SHP77 (cell line): ENCODE results near the gene ATP2B2.
A peak's percentile ranks its signal among the peaks of the same experiment; 100 is the strongest.

Source experiments
- DNase-seq, 2 experiments: peaks; one replicate each; lab custom pipeline; 2025; lab: John Stamatoyannopoulos, UW

ATP2B2 gene

DNA sequence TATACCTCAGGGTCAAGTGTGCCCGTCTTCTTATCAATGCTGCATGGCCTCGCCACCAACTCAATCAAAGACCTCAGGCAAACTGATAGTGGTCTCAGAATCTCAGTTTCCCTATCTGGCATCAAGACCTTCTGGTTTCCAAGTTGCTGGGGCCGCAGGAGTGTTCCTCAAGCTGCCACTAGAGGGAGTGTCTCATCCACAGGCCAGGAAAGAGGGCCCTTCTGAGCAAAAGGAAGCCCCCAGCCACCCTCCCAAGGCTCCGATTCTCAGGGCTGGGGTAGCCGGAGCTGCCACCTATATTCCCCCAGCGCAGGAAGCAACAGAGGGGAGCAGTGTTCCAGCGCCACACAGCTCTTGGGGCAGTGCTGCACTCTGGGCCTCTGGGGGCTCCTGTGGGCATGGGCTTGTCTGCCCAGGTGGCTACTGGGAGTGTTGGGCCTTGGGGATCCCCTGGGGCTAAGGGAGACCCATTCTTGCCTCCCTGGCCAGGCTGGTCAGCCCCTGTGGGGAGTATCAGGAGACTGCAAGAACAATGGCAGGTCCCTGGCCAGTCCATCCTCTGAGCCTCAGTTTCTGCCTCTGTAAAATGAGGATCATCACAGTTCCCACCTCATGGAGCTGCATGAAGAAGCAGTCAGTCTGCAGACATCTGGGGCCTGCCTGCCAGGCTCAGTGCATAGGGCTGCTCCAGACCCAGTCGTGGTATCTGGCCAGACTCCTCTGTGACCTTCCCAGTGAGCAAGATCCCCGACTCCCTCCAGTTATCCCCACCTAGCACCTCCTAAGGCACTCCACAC is 161.0 kb downstream of the ATP2B2 start:
- peak in 1 of 2 experiments; percentile 23 for DNase-seq

DNA sequence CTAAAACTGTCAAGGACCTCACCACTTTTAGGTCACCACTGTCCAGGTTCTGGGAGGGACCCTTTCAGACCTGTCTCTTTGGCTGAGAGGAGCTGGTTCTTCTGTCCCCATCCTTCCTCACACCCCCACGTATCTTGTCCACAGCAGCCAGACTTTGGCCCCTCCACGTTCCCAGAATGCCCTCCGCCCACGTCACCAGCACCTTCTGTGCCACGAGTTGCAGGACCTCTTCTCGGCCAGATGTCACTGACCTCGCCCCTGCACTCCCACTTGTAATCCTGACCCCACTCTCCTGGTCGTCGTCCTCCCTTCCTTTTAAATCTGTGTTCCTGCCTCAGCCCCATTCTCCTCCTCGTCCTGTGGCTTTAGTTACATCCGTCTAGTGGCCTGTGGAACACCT is 161.9 kb downstream of the ATP2B2 start:
- DNase-seq = no peak

DNA sequence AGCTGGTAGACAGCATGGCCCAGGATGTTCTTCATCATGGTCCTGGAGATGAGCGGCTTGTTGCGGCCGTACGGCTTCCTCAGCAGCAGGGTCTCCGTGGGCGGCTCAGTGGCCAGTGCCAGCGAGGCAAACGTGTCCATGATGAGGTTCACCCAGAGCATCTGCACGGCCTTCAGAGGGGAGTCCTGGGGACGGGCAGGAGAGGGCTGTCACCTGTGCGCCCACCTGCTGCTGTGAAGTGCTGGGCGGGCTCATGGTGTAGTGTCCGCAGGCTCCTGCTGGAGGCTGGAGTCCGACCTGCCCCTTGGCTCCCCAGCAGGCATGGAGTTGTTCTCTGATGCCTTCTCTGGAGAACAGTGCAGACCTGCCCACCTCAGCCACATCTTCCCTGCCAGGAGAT is 162.6 kb downstream of the ATP2B2 start:
- no peak for DNase-seq

DNA sequence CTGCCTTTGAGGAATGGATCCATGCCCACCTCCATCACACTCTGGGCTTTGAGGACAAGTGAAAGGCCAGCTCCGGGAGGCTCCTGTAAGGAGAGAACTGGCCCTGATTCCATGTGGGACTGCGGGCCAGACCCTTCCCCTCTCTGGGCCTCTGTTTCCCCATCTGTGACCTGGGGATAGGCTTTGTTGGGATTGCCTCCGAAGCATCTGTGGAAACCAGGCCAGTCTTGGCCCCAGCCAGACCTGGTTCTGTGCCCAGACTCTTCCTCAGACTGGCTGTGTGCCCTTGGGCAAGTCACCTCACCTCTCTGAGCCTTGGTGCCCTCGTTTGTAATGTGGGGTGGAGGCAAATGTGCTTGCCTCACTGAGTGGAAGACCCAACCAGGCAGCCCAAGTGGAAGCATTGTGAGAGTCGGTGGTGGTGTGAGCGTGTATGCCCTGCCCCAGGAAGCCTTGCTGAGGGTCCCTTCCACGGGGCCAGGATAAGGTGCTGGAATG is 163.4 kb downstream of the ATP2B2 start:
- DNase-seq = no peak

DNA sequence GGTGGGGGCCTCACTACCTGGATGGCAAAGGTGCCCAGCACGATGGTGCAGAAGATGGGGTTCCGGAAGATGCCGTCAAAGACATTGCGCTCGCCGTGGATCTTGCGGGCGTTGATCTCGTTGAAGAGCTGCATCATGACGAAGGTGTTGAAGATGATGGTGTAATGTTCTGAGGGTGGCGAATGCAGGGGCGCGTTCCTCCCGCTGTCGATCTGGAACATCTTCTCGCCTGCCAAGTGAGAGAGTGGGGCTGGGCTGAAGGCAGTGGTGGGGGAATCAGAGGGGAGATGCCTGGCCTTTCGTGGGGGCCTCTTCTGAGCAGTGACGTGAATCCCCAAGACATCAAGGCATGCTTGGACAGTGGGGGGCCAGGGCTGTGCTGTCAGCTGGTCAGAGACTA is 164.9 kb downstream of the ATP2B2 start:
- DNase-seq = no peak

DNA sequence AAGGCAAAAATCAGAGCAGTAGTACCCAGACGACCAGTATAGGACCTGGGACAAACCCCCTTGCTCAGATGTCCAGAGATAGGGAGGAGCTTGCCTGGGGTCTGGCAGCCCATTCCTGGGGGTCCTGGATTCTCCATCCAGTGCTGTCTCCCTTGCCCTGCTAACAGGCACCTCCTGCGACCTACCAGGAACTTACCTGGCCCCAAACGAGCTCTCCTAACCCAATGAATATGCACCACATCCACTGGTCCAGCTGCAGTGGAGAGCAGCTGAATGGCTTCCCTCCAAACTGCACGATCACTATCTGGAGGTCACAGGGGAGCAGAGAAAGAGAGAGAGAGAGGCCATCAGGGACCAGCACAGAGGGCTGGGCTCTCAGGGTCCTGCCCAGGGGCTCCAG is 165.3 kb downstream of the ATP2B2 start:
- DNase-seq = no peak

DNA sequence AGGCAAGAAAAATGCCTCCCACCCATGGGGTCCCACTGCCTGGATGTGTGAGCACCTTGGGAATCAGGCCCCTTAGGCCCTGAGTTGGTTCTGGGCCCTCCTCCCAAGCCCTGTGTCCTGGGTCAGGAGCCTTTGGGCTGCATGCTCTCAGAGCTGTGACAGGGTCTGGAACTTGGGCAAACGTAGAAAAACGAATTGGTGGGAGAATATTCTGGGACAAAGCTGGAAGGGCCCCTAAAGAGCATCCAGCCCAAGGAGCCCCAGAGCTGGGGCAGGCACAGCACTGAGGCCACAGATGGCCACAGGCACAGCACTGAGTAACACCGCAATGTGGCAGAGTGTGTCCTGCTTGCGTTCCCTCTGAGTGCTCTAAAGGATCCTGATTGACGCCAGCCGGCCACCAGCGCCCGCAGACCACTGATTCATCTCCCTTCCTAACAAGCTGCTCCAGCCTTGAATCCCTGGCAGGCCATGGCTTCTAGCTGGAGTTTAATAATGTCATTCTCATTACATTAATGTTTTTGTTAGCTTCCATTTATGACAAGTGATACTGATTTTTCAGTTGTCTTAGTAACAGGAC is 165.9 kb downstream of the ATP2B2 start:
- DNase-seq = no peak

DNA sequence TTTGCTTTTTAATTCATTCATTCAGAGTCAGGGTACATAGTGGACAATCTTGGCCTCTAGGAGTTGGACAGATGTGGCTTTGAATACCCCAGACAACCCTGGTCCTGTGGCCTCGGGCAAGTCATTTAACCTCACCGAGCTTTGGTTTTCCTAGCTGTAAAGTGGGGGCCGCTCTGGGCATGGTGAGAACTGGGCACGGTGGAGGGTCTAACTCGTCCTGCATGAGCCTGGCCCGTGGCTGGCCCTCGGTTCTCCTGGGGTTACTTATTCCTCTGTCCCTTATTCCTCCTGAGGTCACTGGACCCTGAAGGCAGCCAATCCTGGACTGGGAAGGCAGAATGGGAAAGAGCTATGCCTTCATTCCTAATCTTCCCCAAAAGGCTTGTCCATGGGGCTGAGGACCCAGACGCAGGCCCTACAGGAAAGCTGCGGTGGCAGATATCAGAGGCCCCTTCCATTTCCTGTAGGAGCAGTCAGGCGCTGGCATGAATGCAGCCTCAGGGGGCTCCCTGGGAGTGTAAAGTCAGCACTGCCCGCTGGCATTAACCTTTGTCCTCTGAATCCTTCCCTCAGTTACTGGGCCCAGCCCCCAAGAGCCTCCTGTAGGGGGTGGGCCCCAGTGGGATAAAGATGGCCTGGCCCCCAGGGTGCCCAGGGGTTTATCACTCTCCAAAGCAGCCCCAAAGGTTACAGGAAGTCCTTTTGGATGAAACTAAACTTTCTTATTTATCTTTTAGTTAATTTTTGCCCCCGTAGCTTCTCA is 166.6 kb downstream of the ATP2B2 start:
- no peak for DNase-seq

DNA sequence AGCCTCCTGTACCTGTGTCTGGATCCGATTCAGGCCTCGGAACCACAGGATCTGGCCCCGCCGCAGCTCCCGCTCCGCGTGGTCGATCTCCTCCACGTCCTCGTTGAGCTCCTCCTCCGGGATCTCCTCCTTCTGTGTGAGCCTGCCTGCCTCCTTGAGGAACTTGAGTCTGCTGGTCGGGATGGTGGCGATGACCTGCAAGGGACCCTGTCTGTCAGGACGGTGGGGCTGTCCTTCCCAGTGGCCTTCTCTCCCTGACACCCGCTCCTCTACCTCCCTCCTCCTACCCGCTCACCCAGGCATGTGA is 167.3 kb downstream of the ATP2B2 start:
- DNase-seq = no peak

DNA sequence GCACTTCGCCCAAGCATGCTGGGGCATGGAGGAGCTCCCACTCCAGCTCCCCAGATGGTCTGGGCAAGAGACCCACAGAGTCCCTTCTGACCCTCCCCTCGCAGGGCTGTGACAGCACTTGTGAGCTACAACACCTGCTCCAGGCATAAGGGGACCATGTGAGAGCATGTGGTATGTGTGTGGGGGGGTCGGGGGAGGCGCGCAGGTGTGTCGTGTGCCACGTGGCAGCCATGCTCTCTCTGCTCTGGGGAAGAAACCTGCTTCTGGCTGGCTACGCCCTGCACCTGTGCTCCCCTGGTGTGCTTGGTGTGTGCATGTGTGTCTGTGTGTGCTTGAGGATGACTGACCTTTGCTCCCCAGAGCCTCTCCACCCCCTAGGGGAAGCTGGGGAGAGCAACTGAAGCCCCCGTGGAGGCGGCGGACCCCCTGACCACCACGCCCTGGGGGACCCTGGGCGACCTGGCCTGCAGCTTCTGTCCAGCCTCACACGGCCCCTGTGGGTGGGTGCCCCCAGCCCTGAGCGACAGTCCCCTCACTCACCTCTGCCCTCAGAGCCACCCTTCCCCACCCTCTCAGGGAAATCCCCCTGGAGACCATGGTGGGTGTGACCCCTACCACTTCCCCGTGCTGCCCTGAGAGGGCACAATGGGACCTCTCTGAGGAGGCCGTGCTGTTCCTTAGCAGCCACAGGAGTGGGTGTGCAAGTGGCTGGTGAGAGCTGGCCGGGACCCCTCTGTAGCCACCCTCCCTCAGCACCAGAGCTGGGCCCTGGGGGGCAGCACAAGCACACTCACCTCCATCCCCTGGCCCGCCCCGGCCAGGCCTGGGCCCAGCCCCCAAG is 167.8 kb downstream of the ATP2B2 start:
- DNase-seq = no peak

DNA sequence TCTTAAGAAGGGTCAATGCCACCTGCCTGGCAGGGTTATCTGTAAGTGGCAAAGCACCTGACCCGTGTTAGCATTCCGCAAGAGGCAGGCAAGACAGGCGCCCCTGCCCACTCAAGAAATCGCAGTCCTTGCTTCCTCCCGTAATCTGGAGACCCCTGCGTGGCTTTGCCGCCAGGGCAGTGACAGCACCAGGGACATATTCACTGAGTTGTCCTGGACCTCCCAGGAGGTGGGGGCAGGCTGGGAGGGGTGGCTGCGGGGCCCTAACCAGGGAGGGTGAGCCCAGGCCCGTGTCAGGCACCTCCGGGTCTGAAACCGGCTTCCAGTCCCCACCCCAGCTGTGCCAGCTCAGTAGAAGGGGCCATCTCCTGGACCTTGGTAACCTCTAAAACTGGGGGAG is 168.6 kb downstream of the ATP2B2 start:
- no peak for DNase-seq

DNA sequence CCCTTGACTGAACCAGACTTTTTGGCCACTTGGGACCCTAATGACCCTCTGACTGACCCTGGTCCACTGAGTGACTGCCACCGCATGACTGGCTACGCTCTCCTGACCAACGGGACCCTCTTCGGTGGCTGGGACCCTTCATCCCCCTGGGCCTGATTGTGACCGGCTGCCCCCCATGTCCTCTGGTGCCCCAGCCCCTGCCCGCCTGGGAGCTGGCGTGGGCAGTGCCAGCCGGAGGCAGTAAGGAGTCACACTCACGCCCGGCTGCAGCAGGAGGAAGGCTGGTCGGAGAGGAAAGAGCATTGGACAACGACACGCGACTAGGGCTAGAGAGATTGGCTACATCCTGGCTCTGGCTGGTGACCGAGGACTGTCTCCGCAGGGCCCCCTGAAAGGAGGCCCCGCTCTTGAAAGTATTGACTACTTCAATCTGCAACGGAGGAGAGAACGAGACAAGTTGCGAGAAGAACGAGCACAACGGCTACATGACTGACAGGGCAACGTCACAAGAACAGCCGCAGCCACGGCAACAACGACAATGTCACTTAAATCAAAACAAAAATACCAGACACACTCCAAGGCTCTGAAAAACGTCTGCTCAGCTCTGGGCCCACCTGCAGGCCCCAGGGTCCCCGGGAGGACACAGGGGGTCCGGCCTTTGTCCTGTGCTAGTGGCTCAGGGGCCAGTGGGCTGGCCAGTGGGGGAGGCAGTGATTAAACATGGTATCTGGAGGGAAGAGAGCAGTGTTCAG is 169.3 kb downstream of the ATP2B2 start:
- no peak for DNase-seq

DNA sequence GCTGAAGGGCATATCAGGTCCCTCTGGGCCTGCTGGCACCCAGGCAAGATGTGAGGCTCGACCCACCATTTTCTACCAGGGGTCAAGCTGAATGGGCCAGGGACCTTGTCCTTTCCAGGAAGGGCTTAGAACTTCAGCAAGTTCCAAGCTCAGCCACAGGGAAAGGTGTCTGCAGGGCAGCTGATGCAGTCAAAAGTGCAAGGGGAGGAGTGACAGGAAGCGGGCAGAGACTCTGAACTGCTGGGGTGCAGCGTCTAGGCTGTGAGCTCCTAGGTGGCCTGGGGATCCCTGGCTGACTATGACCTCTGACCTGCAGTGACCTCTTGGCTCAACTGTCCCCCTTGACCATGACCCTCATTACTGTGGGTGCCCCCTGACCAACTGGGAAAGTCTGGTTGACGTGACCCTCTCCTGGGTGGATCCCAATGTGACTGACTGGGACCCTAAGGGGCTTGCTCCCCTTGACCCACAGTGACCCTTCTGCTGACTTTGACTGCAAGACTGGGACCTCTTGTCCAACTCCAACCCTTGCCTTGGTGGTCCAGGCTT is 170.1 kb downstream of the ATP2B2 start:
- DNase-seq = no peak

DNA sequence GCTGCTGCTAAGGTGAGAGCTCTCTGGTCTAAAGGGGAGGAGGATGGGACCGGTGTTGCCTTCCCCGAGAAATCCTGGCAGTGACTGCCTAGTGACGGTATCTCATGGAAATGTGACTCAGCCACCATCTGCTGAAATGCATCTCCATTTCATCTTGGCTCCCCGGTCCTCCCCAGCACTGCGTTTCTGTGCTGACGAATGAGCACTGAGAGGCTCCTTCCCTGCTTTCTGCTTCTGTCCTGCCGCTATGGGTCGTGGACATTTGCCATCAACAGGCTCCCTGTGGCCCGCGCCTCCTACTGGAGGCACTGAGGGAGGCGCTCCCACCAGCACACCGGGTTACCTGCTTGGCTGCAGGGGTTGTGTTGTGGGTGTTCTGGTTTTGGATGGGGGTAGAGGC is 170.9 kb downstream of the ATP2B2 start:
- DNase-seq = no peak

DNA sequence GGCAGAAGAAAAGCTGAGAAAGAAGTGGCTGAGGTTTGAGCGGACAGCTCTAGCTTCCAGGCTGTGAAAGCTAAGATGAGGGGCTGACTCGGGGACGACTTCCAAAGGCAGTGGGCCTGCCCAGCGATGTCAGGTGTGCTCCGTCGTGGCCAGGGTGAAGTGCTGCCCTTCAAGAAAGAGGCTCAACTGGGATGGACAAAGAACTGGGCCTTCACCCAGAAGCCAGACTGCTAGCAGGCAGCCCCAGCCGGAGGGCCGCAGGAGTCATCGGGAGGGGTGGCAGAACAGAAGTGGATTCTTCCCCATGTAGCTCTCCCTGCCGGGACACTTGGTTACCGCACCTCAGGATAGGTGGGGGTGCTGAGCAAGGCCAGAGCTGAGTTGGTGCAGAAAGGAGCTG is 171.3 kb downstream of the ATP2B2 start:
- DNase-seq = no peak

DNA sequence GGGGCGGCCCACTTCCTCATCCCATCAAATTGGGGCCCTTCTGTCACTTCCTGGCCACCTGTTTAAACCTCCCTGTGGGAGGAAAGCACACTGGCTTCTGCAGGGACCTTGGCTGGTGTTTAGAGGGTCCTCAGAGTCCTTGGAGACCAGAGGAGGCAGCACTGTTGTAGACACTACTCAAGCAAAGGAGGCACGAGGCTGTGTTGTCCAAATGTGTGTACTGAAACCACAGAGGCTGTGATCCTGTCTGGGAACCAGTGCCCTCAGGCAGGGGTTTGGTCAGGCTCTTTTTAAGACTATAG is 172.1 kb downstream of the ATP2B2 start:
- no peak for DNase-seq

DNA sequence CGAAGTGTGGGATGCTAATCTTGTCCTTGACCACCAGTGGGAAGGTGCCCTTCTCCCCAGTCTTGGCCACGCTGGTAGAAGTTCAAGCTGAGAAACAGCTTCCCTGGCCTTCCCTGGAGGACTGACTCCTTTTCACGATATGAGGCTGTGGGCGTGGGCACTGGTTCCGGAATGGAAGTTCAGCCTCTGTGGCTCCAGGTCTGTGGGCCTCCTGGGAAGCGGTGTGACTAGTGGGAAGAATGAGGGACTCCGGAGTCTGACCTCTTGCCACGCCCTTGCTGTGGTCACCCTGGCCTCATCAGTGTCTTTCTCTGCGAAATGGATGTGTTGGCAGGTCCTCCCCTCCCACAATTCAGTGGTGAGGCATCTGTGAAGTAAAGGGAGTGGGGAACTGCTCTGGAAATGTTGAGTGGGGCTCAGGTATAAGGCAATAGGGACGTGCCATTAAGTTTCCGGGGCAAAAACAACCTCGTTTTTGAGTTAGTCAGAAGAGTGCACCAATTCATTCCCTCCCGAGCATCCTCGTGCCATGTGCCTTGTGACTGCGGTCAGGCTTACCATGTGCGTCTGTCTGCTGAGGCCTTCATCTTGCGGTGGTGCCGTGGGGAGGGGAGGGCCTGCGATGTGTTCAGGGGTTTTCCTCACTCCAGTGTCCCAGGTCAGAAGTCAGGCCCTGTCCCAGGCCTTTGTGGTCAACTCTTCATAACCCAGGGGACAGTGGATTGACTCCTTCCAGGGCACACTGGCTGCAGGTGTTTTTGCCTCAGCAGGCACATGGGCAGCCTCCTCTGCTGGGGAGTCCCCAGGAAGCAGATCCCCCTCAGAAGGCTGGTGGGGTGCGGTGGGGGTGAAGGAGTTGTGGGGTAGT is 172.7 kb downstream of the ATP2B2 start:
- no peak for DNase-seq

DNA sequence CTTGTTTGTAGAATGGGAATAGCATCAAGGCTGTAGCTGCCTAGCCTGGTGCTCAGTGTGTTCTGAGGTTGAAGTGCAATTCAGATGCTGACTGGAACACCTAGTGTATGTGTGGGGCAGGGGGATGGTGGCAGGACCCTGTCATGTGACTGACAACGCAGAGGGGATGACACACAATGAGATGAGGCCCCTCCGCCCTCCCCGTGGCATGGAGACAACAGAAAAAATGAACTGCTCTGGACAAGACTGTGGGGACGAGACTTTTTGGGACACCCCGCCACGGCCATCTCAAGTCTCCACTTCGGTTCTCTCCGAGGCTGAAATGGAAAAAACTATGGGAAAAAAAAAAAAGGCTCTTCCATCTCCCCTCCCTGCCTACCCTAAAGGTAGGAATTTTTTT is 174.1 kb downstream of the ATP2B2 start:
- no peak for DNase-seq

DNA sequence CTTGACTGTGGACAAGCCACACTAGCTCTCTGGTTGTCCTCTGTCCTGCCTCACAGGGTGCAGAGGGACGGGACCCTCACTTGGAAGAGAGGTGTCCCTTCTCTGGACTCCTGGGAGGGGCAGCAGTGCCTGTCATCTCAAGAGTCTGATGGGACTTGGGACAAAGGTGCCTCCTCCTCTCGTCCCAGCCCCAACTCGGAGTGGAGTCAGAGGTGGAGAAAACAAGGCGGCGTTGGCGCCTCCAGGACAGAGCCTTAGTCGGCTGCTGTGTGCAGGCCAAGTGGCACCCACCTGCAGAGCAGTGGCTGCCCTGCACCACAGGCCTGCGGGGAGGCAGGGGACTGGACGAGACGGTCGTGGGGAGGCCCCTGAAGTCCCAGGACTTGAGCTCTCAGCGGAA is 175.1 kb downstream of the ATP2B2 start:
- no peak for DNase-seq

DNA sequence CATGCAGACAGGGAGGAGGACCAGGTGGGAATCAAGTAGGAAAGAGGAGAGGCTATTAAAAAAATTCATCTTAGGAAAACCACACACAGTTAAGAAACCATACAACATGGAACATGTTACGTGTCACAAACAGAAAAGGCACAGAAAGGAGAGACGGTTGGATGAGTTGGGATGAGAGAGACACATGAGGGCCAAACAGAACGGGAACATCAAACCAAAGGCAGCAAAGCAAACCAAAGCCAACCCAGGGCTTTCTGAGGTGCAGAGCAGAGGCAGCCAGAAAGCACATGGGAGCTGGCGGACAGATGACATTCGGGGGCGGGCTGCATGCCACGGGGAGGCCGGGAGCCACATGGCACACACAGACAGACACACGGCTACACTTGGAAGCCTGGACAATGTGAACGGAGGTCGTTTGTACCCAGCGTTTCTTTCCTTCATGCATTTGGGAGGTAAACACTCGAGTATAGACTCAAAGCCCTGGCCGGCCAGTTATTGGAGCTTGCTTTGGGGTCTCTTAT is 175.8 kb downstream of the ATP2B2 start:
- DNase-seq = no peak
